Measurements from ENCODE around the gene CDV3. TPM values are rescaled to one million over a fixed set of nuclear protein-coding genes. Genes with fewer than 3 reads are reported as not detected.

CDV3 gene
- polyA plus RNA-seq, 2 of the 4 experiments (the other 2 are of a cell fraction): 101 to 120 TPM

DNA sequence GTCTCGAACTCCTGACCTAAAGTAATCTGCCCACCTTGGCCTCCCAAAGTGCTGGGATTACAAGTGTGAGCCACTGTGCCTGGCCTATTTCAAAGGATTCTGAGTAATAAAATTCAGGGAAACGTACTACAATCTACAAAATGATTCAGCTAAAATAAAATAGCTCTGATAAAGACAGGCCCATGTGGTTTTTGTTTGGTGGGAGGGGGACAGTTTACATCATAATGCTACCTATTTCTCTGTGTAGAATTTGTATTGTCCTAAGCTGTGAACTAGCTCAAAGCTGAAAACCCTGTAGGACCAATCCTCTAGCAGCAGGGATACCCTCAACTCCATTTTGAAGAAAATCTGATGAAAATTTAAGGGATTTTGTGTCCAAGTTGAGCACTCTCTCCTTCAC is 25.8 kb downstream of the CDV3 start (continued):
- no peak for TF ChIP-seq KDM1A (IDR thresholded peaks at IDR 0.05; ENCODE audit: low read depth)

- CTCF ChIA-PET: no interaction called here
- DNase-seq (ENCODE audit: low read depth in 1 of 2, low spot score in 1 of 2) (no peak), ATAC-seq (no peak), FAIRE-seq (no peak)
- WGBS (ENCODE audit: missing lambda C conversion rate): 100% methylated on average over 1 of the region's 1 CpG
- TF ChIP-seq CHD2 (IDR thresholded peaks at IDR 0.05; ENCODE audit: low read length, partially characterized antibody): no peak
- TF ChIP-seq MAFK (IDR thresholded peaks at IDR 0.05; ENCODE audit: partially characterized antibody): peak; percentile 60
- no peak for TF ChIP-seq ZFP36 (IDR thresholded peaks at IDR 0.05; ENCODE audit: borderline replicate concordance, partially characterized antibody)
- H3K4me3 ChIP-seq: no peak overlapping the region
- H3K4me1 ChIP-seq: no peaks in the 10 kb centered on the region
- H3K27ac ChIP-seq: no peak overlapping the region
- H3K9me3 ChIP-seq: no peaks in the 10 kb centered on the region
- POLR2A ChIA-PET: no interaction called here
- H3K4me2 ChIP-seq: no peak overlapping the region
Measured at GRCh38 chr3:133600572-133601081, 27.1 kb downstream of the CDV3 start.

- no peak overlapping the region for H3K4me2 ChIP-seq
- FAIRE-seq (no peak), DNase-seq (ENCODE audit: low read depth in 1 of 2, low spot score in 1 of 2) (no peak), ATAC-seq (no peak)
- ChIA-PET CTCF (interaction anchor here (0.7 kb wide), 1 partner anchor 100 kb away, joined by 3 read pairs; no protein-coding TSS in a partner anchor), POLR2A (no interaction called here)
- TF ChIP-seq SREBF2 (IDR thresholded peaks at IDR 0.05): no peak
- no peak for TF ChIP-seq MAZ (IDR thresholded peaks at IDR 0.05; ENCODE audit: borderline replicate concordance, low read depth, low read length)
- TF ChIP-seq RCOR1 (IDR thresholded peaks at IDR 0.05; ENCODE audit: low read depth, low read length): no peak
- no peak for TF ChIP-seq ZNF302 (CRISPR knock-in tag; IDR thresholded peaks at IDR 0.05)
- TF ChIP-seq RNF2 (IDR thresholded peaks at IDR 0.05; ENCODE audit: borderline replicate concordance, low read depth): no peak
- TF ChIP-seq CBX2 (IDR thresholded peaks at IDR 0.05; ENCODE audit: borderline replicate concordance, low read depth): no peak
- TF ChIP-seq, protein P1, sequence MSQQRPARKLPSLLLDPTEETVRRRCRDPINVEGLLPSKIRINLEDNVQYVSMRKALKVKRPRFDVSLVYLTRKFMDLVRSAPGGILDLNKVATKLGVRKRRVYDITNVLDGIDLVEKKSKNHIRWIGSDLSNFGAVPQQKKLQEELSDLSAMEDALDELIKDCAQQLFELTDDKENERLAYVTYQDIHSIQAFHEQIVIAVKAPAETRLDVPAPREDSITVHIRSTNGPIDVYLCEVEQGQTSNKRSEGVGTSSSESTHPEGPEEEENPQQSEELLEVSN (IDR thresholded peaks at IDR 0.05; ENCODE audit: borderline replicate concordance, low read depth): no peak
- WGBS (ENCODE audit: missing lambda C conversion rate): 93% methylated on average over 1 of the region's 1 CpG
- H3K9me3 ChIP-seq: no peaks in the 10 kb centered on the region
- H3K4me1 ChIP-seq: no peaks in the 10 kb centered on the region
- H3K27ac ChIP-seq: no peak overlapping the region
- H3K4me3 ChIP-seq: no peak overlapping the region
Measured at GRCh38 chr3:133606342-133606741, 32.9 kb downstream of the CDV3 start.

- TF ChIP-seq, protein P2, sequence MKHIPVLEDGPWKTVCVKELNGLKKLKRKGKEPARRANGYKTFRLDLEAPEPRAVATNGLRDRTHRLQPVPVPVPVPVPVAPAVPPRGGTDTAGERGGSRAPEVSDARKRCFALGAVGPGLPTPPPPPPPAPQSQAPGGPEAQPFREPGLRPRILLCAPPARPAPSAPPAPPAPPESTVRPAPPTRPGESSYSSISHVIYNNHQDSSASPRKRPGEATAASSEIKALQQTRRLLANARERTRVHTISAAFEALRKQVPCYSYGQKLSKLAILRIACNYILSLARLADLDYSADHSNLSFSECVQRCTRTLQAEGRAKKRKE (CRISPR knock-in tag; IDR thresholded peaks at IDR 0.05; ENCODE audit: low read depth): no peak
- no peak for TF ChIP-seq ELK1 (IDR thresholded peaks at IDR 0.05; ENCODE audit: low read depth, low read length)
- TF ChIP-seq HEYL (CRISPR knock-in tag; IDR thresholded peaks at IDR 0.05): no peak
- TF ChIP-seq POLR2A (IDR thresholded peaks at IDR 0.05; ENCODE audit: low read length): no peak
- TF ChIP-seq KDM5A (IDR thresholded peaks at IDR 0.05): no peak
- no peak for TF ChIP-seq PBX3 (IDR thresholded peaks at IDR 0.05)
- no peak for TF ChIP-seq CHD2 (IDR thresholded peaks at IDR 0.05; ENCODE audit: low read length, partially characterized antibody)
- TF ChIP-seq FOXS1 (CRISPR knock-in tag; IDR thresholded peaks at IDR 0.05): no peak
- no peak for TF ChIP-seq POLR2AphosphoS2 (conservative IDR thresholded peaks at IDR 0.05; ENCODE audit: low read length)
- no peak for TF ChIP-seq ZSCAN20 (CRISPR knock-in tag; IDR thresholded peaks at IDR 0.05)
- no peak for TF ChIP-seq CHD4 (IDR thresholded peaks at IDR 0.05; ENCODE audit: borderline replicate concordance)
- CTCF ChIA-PET: interaction anchor here (0.7 kb wide), 1 partner anchor 100 kb away, joined by 3 read pairs; no protein-coding TSS in a partner anchor
- POLR2A ChIA-PET: no interaction called here
- ATAC-seq: no peak
- Histone ChIP-seq H3K9me3 (no peaks in the 10 kb centered on the region), H3K4me2 (no peak overlapping the region), H3K4me1 (no peaks in the 10 kb centered on the region), H3K27ac (no peak overlapping the region), H3K4me3 (no peak overlapping the region)
- FAIRE-seq: no peak
- DNase-seq (ENCODE audit: low read depth in 1 of 2, low spot score in 1 of 2): no peak
- 91% methylated on average over 4 of the region's 4 CpGs for WGBS (ENCODE audit: missing lambda C conversion rate)
Measured at GRCh38 chr3:133606902-133607301, 33.4 kb downstream of the CDV3 start.

Measured in A549 (cell line).